HepG2 (cell line): ENCODE data around the gene RGL3. TPM values are rescaled to one million over a fixed set of nuclear protein-coding genes. Genes with fewer than 3 reads are reported as not detected.

Source experiments
- ARID5B ChIP-seq: IDR thresholded peaks from 2 replicates; pipeline ENCODE4 v1.4.0; 2020; ENCODE audit warnings: mild to moderate bottlenecking, missing genetic modification reagents
- ERF ChIP-seq: IDR thresholded peaks from 2 replicates; pipeline ENCODE4 v1.6.1; 2018; ENCODE audit warnings: missing biosample characterization, missing genetic modification reagents
- ZFP91 ChIP-seq: sonication (generic); formaldehyde crosslinking; IDR thresholded peaks from 2 replicates; pipeline ENCODE4 v1.9.0; 2022; ENCODE audit warnings: missing genetic modification reagents, mild to moderate bottlenecking, borderline replicate concordance
- ZNF776 ChIP-seq: sonication (generic); formaldehyde crosslinking; IDR thresholded peaks from 2 replicates; pipeline ENCODE4 v1.4.0; 2020; ENCODE audit warnings: mild to moderate bottlenecking, missing genetic modification reagents
- polyA plus RNA-seq, 8 experiments: library from polyadenylated mRNA; depleted of rRNA in 3 of 8; stranded (reverse) in 7 of 8; unstranded in 1 of 8; fragments of >200 nt; fragmentation: Illumina TruSeq in 4 of 8; extraction: Trizol in 4 of 8; gene quantifications; 2 replicates each; pipeline versions ENCODE4 v1.2.1 to v1.2.3, GENCODE V29; 2011 to 2016; ENCODE audit warnings: low read depth in 4 of 8, missing spikeins in 1 of 8, mixed read lengths in 1 of 8; ENCODE audit not compliant: insufficient read depth in 1 of 8
- total RNA-seq, 5 experiments: library from RNA; depleted of rRNA; stranded (reverse); fragments of >200 nt; fragmentation: Illumina TruSeq; extraction: Trizol; gene quantifications; 2 replicates each; pipeline ENCODE4 v1.2.3, GENCODE V29; 2016; ENCODE audit warnings: low read depth in 1 of 5
- TF ChIP-seq, protein P1 (sequence below): sonication (generic); formaldehyde crosslinking; IDR thresholded peaks from 2 replicates; pipeline ENCODE4 v1.5.0; 2020; ENCODE audit warnings: mild to moderate bottlenecking, missing genetic modification reagents

RGL3 gene
- total and polyA plus RNA-seq, 2 of the 13 experiments (the other 11 are each of a cell fraction or from before 2014, with no cell fraction given): 4.2 to 7.6 TPM

- TF ChIP-seq ARID5B (no peak), ZFP91 (no peak), ERF (CRISPR knock-in tag) (no peak), ZNF776 (no peak)
- TF ChIP-seq, protein P1, sequence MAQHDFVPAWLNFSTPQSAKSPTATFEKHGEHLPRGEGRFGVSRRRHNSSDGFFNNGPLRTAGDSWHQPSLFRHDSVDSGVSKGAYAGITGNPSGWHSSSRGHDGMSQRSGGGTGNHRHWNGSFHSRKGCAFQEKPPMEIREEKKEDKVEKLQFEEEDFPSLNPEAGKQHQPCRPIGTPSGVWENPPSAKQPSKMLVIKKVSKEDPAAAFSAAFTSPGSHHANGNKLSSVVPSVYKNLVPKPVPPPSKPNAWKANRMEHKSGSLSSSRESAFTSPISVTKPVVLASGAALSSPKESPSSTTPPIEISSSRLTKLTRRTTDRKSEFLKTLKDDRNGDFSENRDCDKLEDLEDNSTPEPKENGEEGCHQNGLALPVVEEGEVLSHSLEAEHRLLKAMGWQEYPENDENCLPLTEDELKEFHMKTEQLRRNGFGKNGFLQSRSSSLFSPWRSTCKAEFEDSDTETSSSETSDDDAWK (CRISPR knock-in tag): no peak
These were observed 32.3 kb upstream of the RGL3 start (continued) for GRCh38 chr19:11451327-11451870.
